Immature natural killer cell (primary cell): Measurements from ENCODE around the gene RELT. TPM values are rescaled to one million over a fixed set of nuclear protein-coding genes. Genes with fewer than 3 reads are reported as not detected.

Source experiments
- DNase-seq, 3 donors: peaks; one replicate each; pipeline ENCODE4 v3.0.0; 2022; ENCODE audit warnings: mixed read lengths in 1 of 3
- H3K27ac Mint-ChIP-seq, 6 donors: one replicate each; pipeline ENCODE4 v1.8.0; 2020; ENCODE audit warnings: mixed read lengths in 6 of 6, mild to moderate bottlenecking in 5 of 6, inconsistent platforms in 4 of 6, moderate library complexity in 3 of 6
- H3K27me3 Mint-ChIP-seq, 3 donors: one replicate each; pipeline ENCODE4 v1.8.0; 2020 to 2021; ENCODE audit warnings: low read depth in 3 of 3, mild to moderate bottlenecking in 3 of 3, mixed read lengths in 3 of 3, moderate library complexity in 3 of 3, inconsistent platforms in 1 of 3
- H3K36me3 Mint-ChIP-seq, 3 donors: one replicate each; pipeline ENCODE4 v1.8.0; 2020; ENCODE audit warnings: mixed read lengths in 3 of 3, inconsistent platforms in 2 of 3, mild to moderate bottlenecking in 2 of 3
- H3K4me1 Mint-ChIP-seq, 2 donors: one replicate each; pipeline ENCODE4 v1.8.0; 2020; ENCODE audit warnings: inconsistent platforms in 2 of 2, mild to moderate bottlenecking in 2 of 2, mixed read lengths in 2 of 2, moderate library complexity in 1 of 2
- H3K4me3 Mint-ChIP-seq, 5 donors: one replicate each; pipeline ENCODE4 v1.8.0; 2020; ENCODE audit warnings: mild to moderate bottlenecking in 5 of 5, mixed read lengths in 5 of 5, inconsistent platforms in 3 of 5, moderate library complexity in 3 of 5
- H3K9me3 Mint-ChIP-seq, 6 donors: one replicate each; pipeline ENCODE4 v1.8.0; 2020; ENCODE audit warnings: mild to moderate bottlenecking in 6 of 6, mixed read lengths in 6 of 6, inconsistent platforms in 4 of 6, moderate library complexity in 3 of 6
- polyA plus RNA-seq, 3 donors: library from polyadenylated mRNA; unstranded; fragments of 300-500 nt; fragmentation: Illumina TruSeq; gene quantifications; one replicate each; pipeline ENCODE4 v1.2.3, GENCODE V29; 2021

Gene RELT
- polyA plus RNA-seq = 1 to 10 TPM; 2.8 to 5.4 (median 3.6) TPM

GRCh38 chr11:73376160-73376802, at the start of gene RELT:
RELT (plus strand) TSS chr11:73376399; CDS start chr11:73389137, 12,738 bp downstream.
- peaks cover 18 to 34% of the 10 kb centered on the region in 2 donors for H3K4me1 Mint-ChIP-seq
- H3K36me3 Mint-ChIP-seq = no peaks in the 10 kb centered on the region
- peak within 1 kb of the TSS; percentile 89 to 100 (median 98) for H3K27ac Mint-ChIP-seq
- no peaks in the 10 kb centered on the region for H3K9me3 Mint-ChIP-seq
- peak within 1 kb of the TSS; percentile 85 to 96 (median 91) for H3K4me3 Mint-ChIP-seq
- peak; percentile 96 to 97 (median 96) for DNase-seq
- H3K27me3 Mint-ChIP-seq = peaks cover 16 to 45% (median 19%) of the 10 kb centered on the region in 3 donors

GRCh38 chr11:73326929-73327811, 49.0 kb upstream of the RELT start:
- no peaks in the 10 kb centered on the region for H3K36me3 Mint-ChIP-seq
- peaks cover 0 to 2% (median 0%) of the 10 kb centered on the region in 3 donors for H3K27me3 Mint-ChIP-seq
- H3K27ac Mint-ChIP-seq = peak overlapping the region in 2 of 6 donors; percentile 36 to 74
- no peaks in the 10 kb centered on the region for H3K4me1 Mint-ChIP-seq
- H3K4me3 Mint-ChIP-seq = no peak overlapping the region
- no peaks in the 10 kb centered on the region for H3K9me3 Mint-ChIP-seq
- DNase-seq = no peak

GRCh38 chr11:73327812-73328364, 48.3 kb upstream of the RELT start:
- Mint-ChIP-seq H3K4me1 (no peaks in the 10 kb centered on the region), H3K27me3 (peaks cover 0 to 2% (median 0%) of the 10 kb centered on the region in 3 donors), H3K9me3 (no peaks in the 10 kb centered on the region), H3K36me3 (no peaks in the 10 kb centered on the region), H3K27ac (peak overlapping the region in 1 of 6 donors; percentile 36), H3K4me3 (no peak overlapping the region)
- no peak for DNase-seq

- H3K4me3 Mint-ChIP-seq = no peak overlapping the region
- peak overlapping the region in 1 of 6 donors; percentile 48 for H3K27ac Mint-ChIP-seq
- H3K36me3 Mint-ChIP-seq = no peaks in the 10 kb centered on the region
- H3K27me3 Mint-ChIP-seq = peaks cover 1 to 9% (median 2%) of the 10 kb centered on the region in 3 donors
- H3K9me3 Mint-ChIP-seq = no peaks in the 10 kb centered on the region
- H3K4me1 Mint-ChIP-seq = no peaks in the 10 kb centered on the region
- DNase-seq = no peak
Measured at GRCh38 chr11:73330569-73331093, 45.6 kb upstream of the RELT start.

- H3K27me3 Mint-ChIP-seq = peaks cover 1 to 9% (median 2%) of the 10 kb centered on the region in 3 donors
- DNase-seq = no peak
- H3K9me3 Mint-ChIP-seq = no peaks in the 10 kb centered on the region
- no peak overlapping the region for H3K27ac Mint-ChIP-seq
- no peak overlapping the region for H3K4me3 Mint-ChIP-seq
- H3K36me3 Mint-ChIP-seq = no peaks in the 10 kb centered on the region
- no peaks in the 10 kb centered on the region for H3K4me1 Mint-ChIP-seq
Measured at GRCh38 chr11:73331138-73331916, 44.9 kb upstream of the RELT start.

- no peak overlapping the region for H3K4me3 Mint-ChIP-seq
- DNase-seq = no peak
- no peaks in the 10 kb centered on the region for H3K4me1 Mint-ChIP-seq
- H3K27me3 Mint-ChIP-seq = peaks cover 3 to 9% (median 4%) of the 10 kb centered on the region in 3 donors
- no peaks in the 10 kb centered on the region for H3K36me3 Mint-ChIP-seq
- H3K9me3 Mint-ChIP-seq = no peaks in the 10 kb centered on the region
- H3K27ac Mint-ChIP-seq = no peak overlapping the region
Measured at GRCh38 chr11:73333173-73333572, 43.0 kb upstream of the RELT start.

GRCh38 chr11:73333640-73334383, 42.4 kb upstream of the RELT start:
- no peak overlapping the region for H3K4me3 Mint-ChIP-seq
- no peak for DNase-seq
- H3K4me1 Mint-ChIP-seq = no peaks in the 10 kb centered on the region
- H3K27me3 Mint-ChIP-seq = peaks cover 3 to 9% (median 4%) of the 10 kb centered on the region in 3 donors
- H3K9me3 Mint-ChIP-seq = no peaks in the 10 kb centered on the region
- H3K27ac Mint-ChIP-seq = no peak overlapping the region
- H3K36me3 Mint-ChIP-seq = no peaks in the 10 kb centered on the region

- H3K4me1 Mint-ChIP-seq = no peaks in the 10 kb centered on the region
- no peaks in the 10 kb centered on the region for H3K9me3 Mint-ChIP-seq
- H3K27me3 Mint-ChIP-seq = peaks cover 3 to 9% (median 4%) of the 10 kb centered on the region in 3 donors
- no peak overlapping the region for H3K27ac Mint-ChIP-seq
- no peak for DNase-seq
- H3K36me3 Mint-ChIP-seq = no peaks in the 10 kb centered on the region
- no peak overlapping the region for H3K4me3 Mint-ChIP-seq
Measured at GRCh38 chr11:73334384-73335203, 41.6 kb upstream of the RELT start.

GRCh38 chr11:73335204-73335923, 40.8 kb upstream of the RELT start:
- peak; percentile 67 to 70 (median 67) for DNase-seq
- H3K27ac Mint-ChIP-seq = no peak overlapping the region

GRCh38 chr11:73337846-73338245, 38.4 kb upstream of the RELT start:
- Mint-ChIP-seq H3K4me3 (no peak overlapping the region), H3K9me3 (no peaks in the 10 kb centered on the region), H3K4me1 (no peaks in the 10 kb centered on the region), H3K27ac (no peak overlapping the region), H3K27me3 (peaks cover 4 to 10% (median 8%) of the 10 kb centered on the region in 3 donors), H3K36me3 (no peaks in the 10 kb centered on the region)
- no peak for DNase-seq

More at GRCh38 chr11:73335204-73335923, 40.8 kb upstream of the RELT start:
- Mint-ChIP-seq H3K4me1 (no peaks in the 10 kb centered on the region), H3K27me3 (peaks cover 4 to 9% (median 6%) of the 10 kb centered on the region in 3 donors), H3K9me3 (no peaks in the 10 kb centered on the region), H3K36me3 (no peaks in the 10 kb centered on the region), H3K4me3 (no peak overlapping the region)

GRCh38 chr11:73338279-73338678, 37.9 kb upstream of the RELT start:
- Mint-ChIP-seq H3K4me1 (no peaks in the 10 kb centered on the region), H3K27ac (no peak overlapping the region), H3K27me3 (peaks cover 4 to 10% (median 8%) of the 10 kb centered on the region in 3 donors), H3K9me3 (no peaks in the 10 kb centered on the region), H3K36me3 (no peaks in the 10 kb centered on the region), H3K4me3 (no peak overlapping the region)
- no peak for DNase-seq
